ENCODE data around the gene CCDC196.

- no peak for TF ChIP-seq MZF1 (tag by site-specific recombination; IDR thresholded peaks at IDR 0.05; ENCODE audit: borderline replicate concordance)
- TF ChIP-seq ATF2 (tag by site-specific recombination; IDR thresholded peaks at IDR 0.05; ENCODE audit: low read depth): no peak
- TF ChIP-seq CTCF (tag by site-specific recombination; IDR thresholded peaks at IDR 0.05): no peak
- no peak for TF ChIP-seq ZNF274 (IDR thresholded peaks at IDR 0.05; ENCODE audit: low read length)
- TF ChIP-seq ZNF274 (tag by site-specific recombination; IDR thresholded peaks at IDR 0.05; ENCODE audit: borderline replicate concordance): no peak
- no peak for TF ChIP-seq ZNF16 (tag by site-specific recombination; IDR thresholded peaks at IDR 0.05; ENCODE audit: low read depth)
- no peak for TF ChIP-seq ZNF239 (tag by site-specific recombination; IDR thresholded peaks at IDR 0.05)
- TF ChIP-seq REST (tag by site-specific recombination; IDR thresholded peaks at IDR 0.05): no peak
- TF ChIP-seq ZBTB7A (tag by site-specific recombination; IDR thresholded peaks at IDR 0.05; ENCODE audit: low read depth): no peak
- no peak for TF ChIP-seq KLF16 (tag by site-specific recombination; IDR thresholded peaks at IDR 0.05)
- TF ChIP-seq MEIS1 (CRISPR knock-in tag; IDR thresholded peaks at IDR 0.05; ENCODE audit: borderline replicate concordance): no peak
Observed at GRCh38 chr14:66493750-66494149, 7.6 kb downstream of the CCDC196 start.
